HEK293 (cell line): Measurements from ENCODE around the gene GRB7.
A peak's percentile ranks its signal among the peaks of the same experiment; 100 is the strongest.

ENCODE experiments used
- IKZF3 ChIP-seq: fragments of 450-650 bp; IDR thresholded peaks from 2 replicates; pipeline ENCODE4 v1.5.0; 2018; ENCODE audit warnings: missing biosample characterization, mild to moderate bottlenecking, missing genetic modification characterization, moderate library complexity
- KLF7 ChIP-seq: fragments of 450-650 bp; formaldehyde crosslinking; IDR thresholded peaks from 2 replicates; pipeline ENCODE4 v1.5.1; 2016; ENCODE audit warnings: missing biosample characterization, missing genetic modification characterization, borderline replicate concordance
- KLF8 ChIP-seq: fragments of 450-650 bp; formaldehyde crosslinking; IDR thresholded peaks from 2 replicates; pipeline ENCODE4 v1.5.1; 2016; ENCODE audit warnings: missing biosample characterization, missing genetic modification characterization
- MYNN ChIP-seq: fragments of 450-650 bp; formaldehyde crosslinking; IDR thresholded peaks from 2 replicates; pipeline ENCODE4 v1.5.1; 2016; ENCODE audit warnings: missing biosample characterization, missing genetic modification characterization, borderline replicate concordance
- PATZ1 ChIP-seq: fragments of 450-650 bp; formaldehyde crosslinking; IDR thresholded peaks from 2 replicates; pipeline ENCODE4 v1.5.1; 2016; ENCODE audit warnings: missing biosample characterization, missing genetic modification characterization
- TCF7L2 ChIP-seq: IDR thresholded peaks from 2 replicates; pipeline ENCODE4 v1.6.1; 2011; ENCODE audit warnings: low read depth, mild to moderate bottlenecking, inconsistent platforms, low read length, moderate library complexity, borderline replicate concordance
- ZNF140 ChIP-seq: fragments of 450-650 bp; formaldehyde crosslinking; IDR thresholded peaks from 2 replicates; pipeline ENCODE4 v1.5.1; 2016; ENCODE audit warnings: missing biosample characterization, missing genetic modification characterization
- ZNF362 ChIP-seq: fragments of 450-650 bp; formaldehyde crosslinking; IDR thresholded peaks from 2 replicates; pipeline ENCODE4 v1.5.1; 2016; ENCODE audit warnings: missing biosample characterization, missing genetic modification characterization
- ZNF416 ChIP-seq: fragments of 450-650 bp; formaldehyde crosslinking; IDR thresholded peaks from 2 replicates; pipeline ENCODE4 v1.5.1; 2016; ENCODE audit warnings: missing biosample characterization, missing genetic modification characterization
- ZNF600 ChIP-seq: fragments of 450-650 bp; formaldehyde crosslinking; IDR thresholded peaks from 2 replicates; pipeline ENCODE4 v1.5.1; 2016; ENCODE audit warnings: missing biosample characterization, missing genetic modification characterization
- TF ChIP-seq, protein P1 (sequence below): fragments of 450-650 bp; formaldehyde crosslinking; conservative IDR thresholded peaks from 2 replicates; pipeline ENCODE4 v1.5.1; 2016; ENCODE audit warnings: low read depth, missing biosample characterization, missing genetic modification characterization
- TF ChIP-seq, protein P2 (sequence below): fragments of 450-650 bp; formaldehyde crosslinking; IDR thresholded peaks from 2 replicates; pipeline ENCODE4 v1.5.1; 2016; ENCODE audit warnings: missing biosample characterization, missing genetic modification characterization, borderline replicate concordance
- TF ChIP-seq, protein P3 (sequence below): fragments of 450-650 bp; formaldehyde crosslinking; IDR thresholded peaks from 2 replicates; pipeline ENCODE4 v1.5.1; 2016; ENCODE audit warnings: missing biosample characterization, missing genetic modification characterization, borderline replicate concordance
- TF ChIP-seq, protein P4 (sequence below): fragments of 450-650 bp; formaldehyde crosslinking; IDR thresholded peaks from 2 replicates; pipeline ENCODE4 v1.5.1; 2016; ENCODE audit warnings: missing biosample characterization, missing genetic modification characterization, low read depth
- TF ChIP-seq, protein P5 (sequence below): fragments of 450-650 bp; formaldehyde crosslinking; IDR thresholded peaks from 2 replicates; pipeline ENCODE4 v1.5.1; 2017; ENCODE audit warnings: missing biosample characterization, mild to moderate bottlenecking, missing genetic modification characterization, moderate library complexity
- TF ChIP-seq, protein P6 (sequence below): fragments of 450-650 bp; formaldehyde crosslinking; IDR thresholded peaks from 2 replicates; pipeline ENCODE4 v1.5.1; 2016; ENCODE audit warnings: missing biosample characterization, missing genetic modification characterization

Gene GRB7

DNA sequence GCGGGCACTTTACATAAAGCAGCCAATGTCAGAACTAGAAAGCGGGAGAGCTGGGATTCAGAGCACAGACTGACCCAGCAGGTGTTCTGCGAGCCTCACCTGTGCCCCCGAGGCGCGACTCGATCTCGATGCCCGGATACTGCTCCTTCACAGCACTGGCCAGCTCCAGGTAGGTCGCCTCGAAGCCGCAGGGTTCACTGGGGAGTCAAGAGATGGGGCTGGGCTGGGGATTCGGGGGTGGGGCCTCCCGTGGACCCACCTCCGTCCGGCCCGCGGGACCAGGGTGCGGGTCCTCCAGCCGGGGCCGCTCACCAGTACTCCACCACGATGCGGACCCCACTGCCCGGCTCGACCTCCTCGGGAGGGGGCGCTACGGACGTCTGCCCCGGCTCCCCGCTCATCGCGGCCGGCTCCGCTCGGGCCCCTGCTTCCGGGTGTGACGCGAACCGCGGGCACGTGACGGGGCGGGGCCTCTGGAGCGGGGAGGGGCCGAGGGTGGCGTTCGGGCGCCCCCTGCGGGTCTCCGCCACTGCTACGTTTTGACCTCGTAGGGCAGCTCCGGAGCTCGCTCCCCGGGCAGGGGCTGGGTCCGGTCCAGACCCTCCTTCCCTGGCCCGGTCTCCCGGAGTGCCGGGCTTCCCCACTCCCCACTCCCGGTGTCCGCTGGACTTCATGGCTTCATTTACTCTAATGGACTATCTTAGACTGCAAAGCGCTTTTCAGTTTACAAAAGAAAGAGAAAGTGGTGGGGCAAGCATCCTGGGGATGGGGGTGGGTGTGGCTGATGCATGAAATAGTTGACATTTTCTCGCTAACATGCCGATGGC lies 7.4 kb upstream of the GRB7 start, which contains the start of gene MIEN1 (continued):
- TF ChIP-seq, protein P1, sequence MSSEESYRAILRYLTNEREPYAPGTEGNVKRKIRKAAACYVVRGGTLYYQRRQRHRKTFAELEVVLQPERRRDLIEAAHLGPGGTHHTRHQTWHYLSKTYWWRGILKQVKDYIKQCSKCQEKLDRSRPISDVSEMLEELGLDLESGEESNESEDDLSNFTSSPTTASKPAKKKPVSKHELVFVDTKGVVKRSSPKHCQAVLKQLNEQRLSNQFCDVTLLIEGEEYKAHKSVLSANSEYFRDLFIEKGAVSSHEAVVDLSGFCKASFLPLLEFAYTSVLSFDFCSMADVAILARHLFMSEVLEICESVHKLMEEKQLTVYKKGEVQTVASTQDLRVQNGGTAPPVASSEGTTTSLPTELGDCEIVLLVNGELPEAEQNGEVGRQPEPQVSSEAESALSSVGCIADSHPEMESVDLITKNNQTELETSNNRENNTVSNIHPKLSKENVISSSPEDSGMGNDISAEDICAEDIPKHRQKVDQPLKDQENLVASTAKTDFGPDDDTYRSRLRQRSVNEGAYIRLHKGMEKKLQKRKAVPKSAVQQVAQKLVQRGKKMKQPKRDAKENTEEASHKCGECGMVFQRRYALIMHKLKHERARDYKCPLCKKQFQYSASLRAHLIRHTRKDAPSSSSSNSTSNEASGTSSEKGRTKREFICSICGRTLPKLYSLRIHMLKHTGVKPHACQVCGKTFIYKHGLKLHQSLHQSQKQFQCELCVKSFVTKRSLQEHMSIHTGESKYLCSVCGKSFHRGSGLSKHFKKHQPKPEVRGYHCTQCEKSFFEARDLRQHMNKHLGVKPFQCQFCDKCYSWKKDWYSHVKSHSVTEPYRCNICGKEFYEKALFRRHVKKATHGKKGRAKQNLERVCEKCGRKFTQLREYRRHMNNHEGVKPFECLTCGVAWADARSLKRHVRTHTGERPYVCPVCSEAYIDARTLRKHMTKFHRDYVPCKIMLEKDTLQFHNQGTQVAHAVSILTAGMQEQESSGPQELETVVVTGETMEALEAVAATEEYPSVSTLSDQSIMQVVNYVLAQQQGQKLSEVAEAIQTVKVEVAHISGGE: peak; percentile 39
- TF ChIP-seq KLF7 (tag by site-specific recombination) (no peak), TCF7L2 (no peak), IKZF3 (no peak), ZNF416 (tag by site-specific recombination) (no peak), MYNN (tag by site-specific recombination) (no peak), PATZ1 (tag by site-specific recombination) (peak; percentile 95), ZNF140 (no peak), KLF8 (tag by site-specific recombination) (peak; percentile 94), ZNF362 (tag by site-specific recombination) (no peak), ZNF600 (tag by site-specific recombination) (peak; percentile 69)
- TF ChIP-seq, protein P2, sequence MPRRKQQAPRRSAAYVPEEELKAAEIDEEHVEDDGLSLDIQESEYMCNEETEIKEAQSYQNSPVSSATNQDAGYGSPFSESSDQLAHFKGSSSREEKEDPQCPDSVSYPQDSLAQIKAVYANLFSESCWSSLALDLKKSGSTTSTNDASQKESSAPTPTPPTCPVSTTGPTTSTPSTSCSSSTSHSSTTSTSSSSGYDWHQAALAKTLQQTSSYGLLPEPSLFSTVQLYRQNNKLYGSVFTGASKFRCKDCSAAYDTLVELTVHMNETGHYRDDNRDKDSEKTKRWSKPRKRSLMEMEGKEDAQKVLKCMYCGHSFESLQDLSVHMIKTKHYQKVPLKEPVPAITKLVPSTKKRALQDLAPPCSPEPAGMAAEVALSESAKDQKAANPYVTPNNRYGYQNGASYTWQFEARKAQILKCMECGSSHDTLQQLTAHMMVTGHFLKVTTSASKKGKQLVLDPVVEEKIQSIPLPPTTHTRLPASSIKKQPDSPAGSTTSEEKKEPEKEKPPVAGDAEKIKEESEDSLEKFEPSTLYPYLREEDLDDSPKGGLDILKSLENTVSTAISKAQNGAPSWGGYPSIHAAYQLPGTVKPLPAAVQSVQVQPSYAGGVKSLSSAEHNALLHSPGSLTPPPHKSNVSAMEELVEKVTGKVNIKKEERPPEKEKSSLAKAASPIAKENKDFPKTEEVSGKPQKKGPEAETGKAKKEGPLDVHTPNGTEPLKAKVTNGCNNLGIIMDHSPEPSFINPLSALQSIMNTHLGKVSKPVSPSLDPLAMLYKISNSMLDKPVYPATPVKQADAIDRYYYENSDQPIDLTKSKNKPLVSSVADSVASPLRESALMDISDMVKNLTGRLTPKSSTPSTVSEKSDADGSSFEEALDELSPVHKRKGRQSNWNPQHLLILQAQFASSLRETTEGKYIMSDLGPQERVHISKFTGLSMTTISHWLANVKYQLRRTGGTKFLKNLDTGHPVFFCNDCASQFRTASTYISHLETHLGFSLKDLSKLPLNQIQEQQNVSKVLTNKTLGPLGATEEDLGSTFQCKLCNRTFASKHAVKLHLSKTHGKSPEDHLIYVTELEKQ (tag by site-specific recombination): peak; percentile 30; the same call in 1 of the 2 replicates
- TF ChIP-seq, protein P3, sequence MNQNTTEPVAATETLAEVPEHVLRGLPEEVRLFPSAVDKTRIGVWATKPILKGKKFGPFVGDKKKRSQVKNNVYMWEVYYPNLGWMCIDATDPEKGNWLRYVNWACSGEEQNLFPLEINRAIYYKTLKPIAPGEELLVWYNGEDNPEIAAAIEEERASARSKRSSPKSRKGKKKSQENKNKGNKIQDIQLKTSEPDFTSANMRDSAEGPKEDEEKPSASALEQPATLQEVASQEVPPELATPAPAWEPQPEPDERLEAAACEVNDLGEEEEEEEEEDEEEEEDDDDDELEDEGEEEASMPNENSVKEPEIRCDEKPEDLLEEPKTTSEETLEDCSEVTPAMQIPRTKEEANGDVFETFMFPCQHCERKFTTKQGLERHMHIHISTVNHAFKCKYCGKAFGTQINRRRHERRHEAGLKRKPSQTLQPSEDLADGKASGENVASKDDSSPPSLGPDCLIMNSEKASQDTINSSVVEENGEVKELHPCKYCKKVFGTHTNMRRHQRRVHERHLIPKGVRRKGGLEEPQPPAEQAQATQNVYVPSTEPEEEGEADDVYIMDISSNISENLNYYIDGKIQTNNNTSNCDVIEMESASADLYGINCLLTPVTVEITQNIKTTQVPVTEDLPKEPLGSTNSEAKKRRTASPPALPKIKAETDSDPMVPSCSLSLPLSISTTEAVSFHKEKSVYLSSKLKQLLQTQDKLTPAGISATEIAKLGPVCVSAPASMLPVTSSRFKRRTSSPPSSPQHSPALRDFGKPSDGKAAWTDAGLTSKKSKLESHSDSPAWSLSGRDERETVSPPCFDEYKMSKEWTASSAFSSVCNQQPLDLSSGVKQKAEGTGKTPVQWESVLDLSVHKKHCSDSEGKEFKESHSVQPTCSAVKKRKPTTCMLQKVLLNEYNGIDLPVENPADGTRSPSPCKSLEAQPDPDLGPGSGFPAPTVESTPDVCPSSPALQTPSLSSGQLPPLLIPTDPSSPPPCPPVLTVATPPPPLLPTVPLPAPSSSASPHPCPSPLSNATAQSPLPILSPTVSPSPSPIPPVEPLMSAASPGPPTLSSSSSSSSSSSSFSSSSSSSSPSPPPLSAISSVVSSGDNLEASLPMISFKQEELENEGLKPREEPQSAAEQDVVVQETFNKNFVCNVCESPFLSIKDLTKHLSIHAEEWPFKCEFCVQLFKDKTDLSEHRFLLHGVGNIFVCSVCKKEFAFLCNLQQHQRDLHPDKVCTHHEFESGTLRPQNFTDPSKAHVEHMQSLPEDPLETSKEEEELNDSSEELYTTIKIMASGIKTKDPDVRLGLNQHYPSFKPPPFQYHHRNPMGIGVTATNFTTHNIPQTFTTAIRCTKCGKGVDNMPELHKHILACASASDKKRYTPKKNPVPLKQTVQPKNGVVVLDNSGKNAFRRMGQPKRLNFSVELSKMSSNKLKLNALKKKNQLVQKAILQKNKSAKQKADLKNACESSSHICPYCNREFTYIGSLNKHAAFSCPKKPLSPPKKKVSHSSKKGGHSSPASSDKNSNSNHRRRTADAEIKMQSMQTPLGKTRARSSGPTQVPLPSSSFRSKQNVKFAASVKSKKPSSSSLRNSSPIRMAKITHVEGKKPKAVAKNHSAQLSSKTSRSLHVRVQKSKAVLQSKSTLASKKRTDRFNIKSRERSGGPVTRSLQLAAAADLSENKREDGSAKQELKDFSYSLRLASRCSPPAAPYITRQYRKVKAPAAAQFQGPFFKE (tag by site-specific recombination): no peak
- TF ChIP-seq, protein P4, sequence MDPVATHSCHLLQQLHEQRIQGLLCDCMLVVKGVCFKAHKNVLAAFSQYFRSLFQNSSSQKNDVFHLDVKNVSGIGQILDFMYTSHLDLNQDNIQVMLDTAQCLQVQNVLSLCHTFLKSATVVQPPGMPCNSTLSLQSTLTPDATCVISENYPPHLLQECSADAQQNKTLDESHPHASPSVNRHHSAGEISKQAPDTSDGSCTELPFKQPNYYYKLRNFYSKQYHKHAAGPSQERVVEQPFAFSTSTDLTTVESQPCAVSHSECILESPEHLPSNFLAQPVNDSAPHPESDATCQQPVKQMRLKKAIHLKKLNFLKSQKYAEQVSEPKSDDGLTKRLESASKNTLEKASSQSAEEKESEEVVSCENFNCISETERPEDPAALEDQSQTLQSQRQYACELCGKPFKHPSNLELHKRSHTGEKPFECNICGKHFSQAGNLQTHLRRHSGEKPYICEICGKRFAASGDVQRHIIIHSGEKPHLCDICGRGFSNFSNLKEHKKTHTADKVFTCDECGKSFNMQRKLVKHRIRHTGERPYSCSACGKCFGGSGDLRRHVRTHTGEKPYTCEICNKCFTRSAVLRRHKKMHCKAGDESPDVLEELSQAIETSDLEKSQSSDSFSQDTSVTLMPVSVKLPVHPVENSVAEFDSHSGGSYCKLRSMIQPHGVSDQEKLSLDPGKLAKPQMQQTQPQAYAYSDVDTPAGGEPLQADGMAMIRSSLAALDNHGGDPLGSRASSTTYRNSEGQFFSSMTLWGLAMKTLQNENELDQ (tag by site-specific recombination): no peak
- TF ChIP-seq, protein P5, sequence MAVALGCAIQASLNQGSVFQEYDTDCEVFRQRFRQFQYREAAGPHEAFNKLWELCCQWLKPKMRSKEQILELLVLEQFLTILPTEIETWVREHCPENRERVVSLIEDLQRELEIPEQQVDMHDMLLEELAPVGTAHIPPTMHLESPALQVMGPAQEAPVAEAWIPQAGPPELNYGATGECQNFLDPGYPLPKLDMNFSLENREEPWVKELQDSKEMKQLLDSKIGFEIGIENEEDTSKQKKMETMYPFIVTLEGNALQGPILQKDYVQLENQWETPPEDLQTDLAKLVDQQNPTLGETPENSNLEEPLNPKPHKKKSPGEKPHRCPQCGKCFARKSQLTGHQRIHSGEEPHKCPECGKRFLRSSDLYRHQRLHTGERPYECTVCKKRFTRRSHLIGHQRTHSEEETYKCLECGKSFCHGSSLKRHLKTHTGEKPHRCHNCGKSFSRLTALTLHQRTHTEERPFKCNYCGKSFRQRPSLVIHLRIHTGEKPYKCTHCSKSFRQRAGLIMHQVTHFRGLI: no peak
- TF ChIP-seq, protein P6, sequence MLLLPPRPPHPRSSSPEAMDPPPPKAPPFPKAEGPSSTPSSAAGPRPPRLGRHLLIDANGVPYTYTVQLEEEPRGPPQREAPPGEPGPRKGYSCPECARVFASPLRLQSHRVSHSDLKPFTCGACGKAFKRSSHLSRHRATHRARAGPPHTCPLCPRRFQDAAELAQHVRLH (tag by site-specific recombination): peak; percentile 34; the same call in 1 of the 2 replicates
